H1 (cell line): Measurements from ENCODE around the gene CREB3L1. TPM values are rescaled to one million over a fixed set of nuclear protein-coding genes. Genes with fewer than 3 reads are reported as not detected.

Source experiments
- SP2 ChIP-seq: IDR thresholded peaks from 2 replicates; pipeline ENCODE4 v1.6.1; 2012; ENCODE audit warnings: mild to moderate bottlenecking, low read length, inconsistent platforms
- SRF ChIP-seq: IDR thresholded peaks from 2 replicates; pipeline ENCODE4 v1.6.1; 2011; ENCODE audit warnings: mild to moderate bottlenecking, low read depth, low read length, moderate library complexity
- polyA plus RNA-seq, 7 experiments: library from polyadenylated mRNA; depleted of rRNA in 3 of 7; stranded (reverse) in 5 of 7; unstranded in 2 of 7; fragments of >200 nt in 5 of 7; fragments of 200-250 nt in 2 of 7; gene quantifications; 1 replicate in 5 of 7; 2 replicates in 1 of 7; 4 replicates in 1 of 7; pipeline versions ENCODE4 v1.2.1 to v1.2.3, GENCODE V29; 2011 to 2013; ENCODE audit warnings: missing spikeins in 2 of 7, mixed read lengths in 2 of 7
- total RNA-seq: library from RNA; stranded (reverse); fragmentation: NEBNext Ultra II Directional; extraction: Animal tissue kit (Norgen Biotek cat#: 25700); gene quantifications from 2 replicates; pipeline ENCODE4 v1.2.1, GENCODE V29; 2021

The CREB3L1 gene
- total and polyA plus RNA-seq, 2 of the 8 experiments (the other 6 are each of a cell fraction or from before 2014, with no cell fraction given), result 4.1 to 12.7 TPM

GRCh38 chr11:46252373-46252914 lies 25.0 kb upstream of the CREB3L1 start (continued):
- TF ChIP-seq SRF (no peak), SP2 (no peak)
